Esophagus (tissue), 2 donors: ENCODE results near the gene OGT. TPM values are rescaled to one million over a fixed set of nuclear protein-coding genes. Genes with fewer than 3 reads are reported as not detected.
"Not testable (repeated sequence)": the region's sequence is repeated elsewhere in the genome, so short reads cannot be mapped to it uniquely, and the experiment has no call there.

Source experiments
- H3K27ac ChIP-seq, 2 donors: one replicate each; pipeline ENCODE4 v1.5.1; 2013; ENCODE audit warnings: low read depth in 2 of 2, mild to moderate bottlenecking in 2 of 2, inconsistent platforms in 1 of 2, low read length in 1 of 2, moderate library complexity in 1 of 2
- H3K27me3 ChIP-seq, 2 donors: one replicate each; pipeline ENCODE4 v1.6.1; 2013; ENCODE audit warnings: low read length in 2 of 2, control low read depth in 1 of 2, mild to moderate bottlenecking in 1 of 2; ENCODE audit not compliant: insufficient read depth in 2 of 2, control insufficient read depth in 1 of 2
- H3K36me3 ChIP-seq, 2 donors: one replicate each; pipeline ENCODE4 v1.6.1; 2013; ENCODE audit warnings: low read length in 1 of 2; ENCODE audit not compliant: control insufficient read depth in 2 of 2, insufficient read depth in 2 of 2
- H3K4me1 ChIP-seq, 2 donors: one replicate each; pipeline ENCODE4 v1.6.1; 2013; ENCODE audit warnings: low read length in 1 of 2; ENCODE audit not compliant: control insufficient read depth in 2 of 2, insufficient read depth in 2 of 2
- H3K4me3 ChIP-seq, 2 donors: one replicate each; pipeline ENCODE4 v1.5.1; 2013; ENCODE audit warnings: low read length in 2 of 2, mild to moderate bottlenecking in 2 of 2, low read depth in 1 of 2, moderate library complexity in 1 of 2
- H3K9me3 ChIP-seq, 2 donors: one replicate each; pipeline ENCODE4 v1.6.1; 2013; ENCODE audit warnings: mild to moderate bottlenecking in 2 of 2, low read depth in 1 of 2, low read length in 1 of 2, moderate library complexity in 1 of 2; ENCODE audit not compliant: control insufficient read depth in 2 of 2, insufficient read depth in 1 of 2
- WGBS, 2 donors: extraction: QIAGEN DNeasy Blood & Tissue Kit; methylation state at CpG; one replicate each; pipeline ENCODE4 v1.1.7; 2013; 5-methylcytosine and 5-hydroxymethylcytosine counted together
- polyA plus RNA-seq, 2 donors: library from polyadenylated mRNA; stranded (reverse); fragments of 200-250 nt; gene quantifications; one replicate each; pipeline ENCODE4 v1.2.3, GENCODE V29; 2013
- donor health status: healthy with polysubstance abuse.
- donor health status: Bipolar disorder and iron deficiency.

Gene OGT
- polyA plus RNA-seq, 2 donors = 30.2 to 61.3 TPM

DNA sequence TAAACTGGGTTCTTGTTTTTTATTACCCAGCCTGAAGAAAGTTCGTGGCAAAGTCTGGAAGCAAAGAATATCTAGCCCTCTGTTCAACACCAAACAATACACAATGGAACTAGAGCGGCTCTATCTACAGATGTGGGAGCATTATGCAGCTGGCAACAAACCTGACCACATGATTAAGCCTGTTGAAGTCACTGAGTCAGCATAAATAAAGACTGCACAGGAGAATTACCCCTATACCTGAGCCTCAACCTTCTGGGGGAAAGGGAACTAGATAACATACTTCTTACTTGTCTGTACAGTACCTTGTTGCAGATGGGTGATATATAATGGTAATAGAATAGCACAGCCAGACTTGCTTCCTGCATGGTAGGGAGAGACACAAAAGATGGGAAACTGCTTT lies 40.7 kb downstream of the OGT start:
- 66 to 90% methylated on average over 2 of the region's 2 CpGs for WGBS, 2 donors
- no peaks in the 10 kb centered on the region for H3K4me1 ChIP-seq
- H3K36me3 ChIP-seq = peaks cover 3 to 6% of the 10 kb centered on the region in 2 donors
- peaks cover 0 to 3% of the 10 kb centered on the region in 2 donors for H3K27me3 ChIP-seq
- H3K9me3 ChIP-seq = no peaks in the 10 kb centered on the region
- no peak overlapping the region for H3K27ac ChIP-seq
- H3K4me3 ChIP-seq = no peak overlapping the region

DNA sequence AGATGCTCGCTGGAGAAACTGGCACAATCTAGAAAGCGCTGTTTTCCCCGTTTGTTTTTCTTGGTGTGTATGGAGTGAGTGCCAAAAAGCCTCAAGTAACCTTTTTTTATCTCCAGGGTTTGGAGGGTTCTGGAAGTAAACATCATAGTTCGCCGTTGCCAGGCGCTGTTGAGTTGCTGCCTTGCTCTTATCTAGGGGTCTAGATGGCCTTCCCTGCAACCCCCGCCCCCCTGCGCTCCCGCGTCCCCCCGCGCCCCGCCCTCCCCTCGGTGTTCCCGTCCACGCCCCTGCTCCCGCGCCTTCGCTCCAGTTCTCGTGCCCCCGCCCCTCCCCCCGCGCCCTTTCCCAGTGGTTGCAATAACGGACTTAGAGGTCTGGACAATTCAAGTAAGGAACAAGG lies 44.8 kb downstream of the OGT start:
- Histone ChIP-seq H3K27ac (no peak overlapping the region), H3K4me3 (no peak overlapping the region), H3K4me1 (no peaks in the 10 kb centered on the region), H3K27me3 (peaks cover 0 to 3% of the 10 kb centered on the region in 2 donors), H3K9me3 (no peaks in the 10 kb centered on the region), H3K36me3 (peaks cover 3 to 6% of the 10 kb centered on the region in 2 donors)
- 90 to 94% methylated on average over 24 of the region's 24 CpGs for WGBS, 2 donors

DNA sequence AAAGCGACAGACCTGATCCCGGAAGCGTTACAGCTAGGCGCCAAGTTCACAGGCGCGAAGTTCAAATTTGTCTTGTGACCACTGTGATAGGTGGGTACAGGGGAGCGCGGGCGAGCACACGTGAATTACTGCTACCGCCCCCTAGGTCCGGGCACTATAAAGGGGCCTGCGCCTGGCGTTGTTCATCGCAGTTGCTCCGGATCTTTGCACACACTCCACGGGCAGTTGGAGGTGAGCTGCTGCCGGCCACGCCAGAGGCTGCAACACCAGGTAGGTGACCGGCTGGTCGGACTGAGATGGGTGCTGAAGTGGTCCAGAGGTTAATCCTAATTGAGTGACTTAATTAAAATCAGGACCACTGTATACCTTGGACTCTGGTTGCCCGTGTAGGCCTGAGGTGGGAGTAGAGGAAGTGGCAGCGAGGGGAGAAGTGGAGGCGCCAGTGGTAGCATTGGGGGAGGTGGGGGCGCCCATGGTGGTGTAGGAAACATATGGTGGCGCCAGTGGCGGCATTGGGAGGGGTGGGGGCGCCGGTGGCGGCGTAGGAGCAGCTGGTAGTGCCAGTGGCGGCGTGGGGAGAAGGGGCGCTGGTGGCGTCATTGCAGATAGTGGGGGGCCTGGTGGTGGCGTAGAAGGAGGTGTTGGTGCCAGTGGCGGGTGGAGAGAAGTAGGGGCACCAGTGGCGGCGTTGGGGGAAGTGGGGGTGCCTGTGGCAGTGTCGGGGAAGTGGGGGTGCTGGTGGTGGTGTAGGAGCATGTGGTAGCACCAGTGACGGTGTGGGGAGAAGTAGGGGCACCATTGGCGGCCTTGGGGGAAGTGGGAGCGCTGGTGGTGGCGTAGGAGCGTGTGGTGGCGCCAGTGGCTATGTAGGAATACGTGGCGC lies 45.6 kb downstream of the OGT start, which contains the start of gene GCNA:
Gene GCNA, plus strand, starts transcription at position 185 of the 883 bp plus-strand sequence. CDS start 2,385 bp downstream, outside the sequence.
- no peak within 1 kb of the TSS for H3K4me3 ChIP-seq
- peaks cover 3 to 5% of the 10 kb centered on the region in 2 donors for H3K36me3 ChIP-seq
- WGBS, 2 donors = 95 to 98% methylated on average over 43 to 48 of the region's 48 CpGs
- H3K27me3 ChIP-seq = peaks cover 0 to 3% of the 10 kb centered on the region in 2 donors
- H3K4me1 ChIP-seq = no peaks in the 10 kb centered on the region
- H3K27ac ChIP-seq = no peak within 1 kb of the TSS
- no peaks in the 10 kb centered on the region for H3K9me3 ChIP-seq

DNA sequence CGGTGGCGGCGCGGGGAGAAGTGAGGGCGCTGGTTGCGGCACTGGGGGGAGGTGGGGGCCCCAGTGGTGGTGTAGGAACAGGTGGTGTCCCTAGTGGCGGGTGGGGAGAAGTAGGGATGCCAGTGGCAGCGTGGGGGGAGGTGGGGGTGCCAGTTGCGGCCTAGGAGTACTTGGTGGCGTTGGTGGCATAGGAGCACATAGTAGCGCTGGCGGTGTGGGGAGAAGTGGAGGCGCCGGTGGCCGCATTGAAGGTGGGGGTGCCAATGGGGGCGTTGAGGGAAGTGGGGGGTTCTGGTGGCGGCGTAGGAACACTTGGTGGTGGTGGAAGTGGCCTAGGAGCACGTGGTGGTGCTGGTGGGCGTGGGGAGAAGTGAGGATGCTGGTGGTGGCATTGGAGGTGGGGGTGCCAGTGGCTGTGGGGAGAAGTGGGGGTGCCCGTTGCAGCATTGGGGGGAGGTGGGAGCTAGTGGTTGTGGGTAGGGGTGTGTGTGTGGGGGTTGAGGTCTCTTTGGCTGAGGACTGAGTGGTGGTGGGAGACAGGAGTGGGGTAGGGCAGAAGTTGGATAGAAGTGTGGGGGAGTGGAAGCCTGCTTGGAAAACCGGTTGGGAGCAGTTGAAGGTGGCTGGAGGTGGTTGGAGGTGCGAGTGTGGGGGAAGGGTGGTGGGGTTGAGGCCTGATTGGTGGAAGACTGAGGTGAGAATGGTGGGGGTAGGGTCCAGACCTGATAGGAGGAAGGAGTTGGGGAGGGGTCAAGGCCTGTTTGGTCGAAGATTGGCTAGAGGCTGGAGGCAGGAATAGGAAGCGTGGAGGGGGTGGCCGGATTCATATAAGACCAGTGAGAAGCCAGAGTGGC lies 46.5 kb downstream of the OGT start:
- no peaks in the 10 kb centered on the region for H3K9me3 ChIP-seq
- no peaks in the 10 kb centered on the region for H3K4me1 ChIP-seq
- no peaks in the 10 kb centered on the region for H3K36me3 ChIP-seq
- H3K27me3 ChIP-seq = no peaks in the 10 kb centered on the region
- WGBS, 2 donors = 92 to 93% methylated on average over 23 to 26 of the region's 26 CpGs
- no peak overlapping the region for H3K4me3 ChIP-seq
- no peak overlapping the region for H3K27ac ChIP-seq

DNA sequence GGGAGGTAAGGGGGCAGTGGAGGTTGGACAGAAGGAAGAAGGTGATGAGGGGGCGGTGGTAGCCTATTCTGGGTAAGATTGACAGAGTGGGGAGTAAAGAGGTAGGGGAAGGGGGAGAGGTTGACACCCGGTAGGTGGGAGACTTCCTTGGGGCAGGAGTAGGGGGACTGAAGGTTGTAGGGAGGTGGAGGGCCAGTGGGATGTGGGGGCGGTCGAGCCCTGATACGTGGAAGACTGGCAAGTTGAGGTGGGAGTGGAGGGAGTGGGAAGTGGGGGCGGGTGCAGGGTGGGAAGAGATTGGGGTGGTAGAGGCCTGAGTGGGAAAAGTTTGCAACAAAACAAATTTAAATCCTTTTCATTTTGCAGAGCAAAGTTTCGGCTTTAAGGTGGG lies 47.1 kb downstream of the OGT start:
- Histone ChIP-seq H3K4me3 (no peak overlapping the region), H3K36me3 (no peaks in the 10 kb centered on the region), H3K27ac (no peak overlapping the region), H3K4me1 (no peaks in the 10 kb centered on the region), H3K27me3 (no peaks in the 10 kb centered on the region), H3K9me3 (no peaks in the 10 kb centered on the region)
- WGBS, 2 donors = 87 to 89% methylated on average over 6 to 7 of the region's 7 CpGs

DNA sequence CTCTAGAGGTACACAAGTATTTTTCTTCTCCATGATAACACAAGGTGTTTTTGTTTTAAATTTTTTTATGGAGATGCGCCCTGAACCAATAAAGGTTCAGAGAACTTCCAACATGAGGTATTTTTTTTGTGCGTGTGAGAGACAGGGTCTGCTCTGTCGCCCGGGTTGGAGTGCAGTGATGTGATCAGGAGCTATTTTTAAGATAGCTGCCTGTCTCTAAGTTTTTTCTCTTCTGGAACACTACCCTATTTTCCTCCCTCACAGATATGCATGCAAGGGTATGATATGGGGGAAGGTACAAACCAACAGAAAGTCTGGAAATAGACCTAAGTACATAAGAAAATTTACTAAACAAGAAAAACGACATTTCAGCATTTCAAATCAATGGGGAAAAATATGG lies 48.3 kb downstream of the OGT start:
- no peaks in the 10 kb centered on the region for H3K9me3 ChIP-seq
- 75 to 78% methylated on average over 5 of the region's 5 CpGs for WGBS, 2 donors
- no peak overlapping the region for H3K27ac ChIP-seq
- no peak overlapping the region for H3K4me3 ChIP-seq
- no peaks in the 10 kb centered on the region for H3K27me3 ChIP-seq
- H3K36me3 ChIP-seq = no peaks in the 10 kb centered on the region
- no peaks in the 10 kb centered on the region for H3K4me1 ChIP-seq

DNA sequence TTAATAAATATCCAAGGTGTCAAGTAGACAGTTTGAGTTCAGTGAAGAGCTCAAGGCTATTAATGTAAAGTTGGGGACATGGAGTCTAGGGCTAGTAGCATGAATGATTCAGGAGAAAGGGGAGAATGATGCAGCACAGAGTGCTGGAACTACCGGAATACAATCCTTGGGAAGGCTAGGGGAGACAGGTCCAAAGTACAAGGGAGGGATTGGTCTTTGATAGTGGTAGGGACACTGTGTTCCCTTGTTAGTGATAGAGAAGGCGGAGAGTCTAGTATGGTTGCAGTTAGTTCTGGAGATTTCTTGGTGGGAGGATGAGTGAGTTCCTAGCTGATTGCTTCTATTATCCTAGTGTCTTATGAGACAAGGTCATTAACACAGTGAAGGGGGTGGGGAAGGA lies 54.0 kb downstream of the OGT start:
- Histone ChIP-seq H3K27ac (no peak overlapping the region), H3K9me3 (no peaks in the 10 kb centered on the region), H3K4me1 (no peaks in the 10 kb centered on the region), H3K27me3 (no peaks in the 10 kb centered on the region), H3K36me3 (no peaks in the 10 kb centered on the region), H3K4me3 (no peak overlapping the region)
- 84 to 96% methylated on average over 2 of the region's 2 CpGs for whole genome bisulfite sequencing, 2 donors

DNA sequence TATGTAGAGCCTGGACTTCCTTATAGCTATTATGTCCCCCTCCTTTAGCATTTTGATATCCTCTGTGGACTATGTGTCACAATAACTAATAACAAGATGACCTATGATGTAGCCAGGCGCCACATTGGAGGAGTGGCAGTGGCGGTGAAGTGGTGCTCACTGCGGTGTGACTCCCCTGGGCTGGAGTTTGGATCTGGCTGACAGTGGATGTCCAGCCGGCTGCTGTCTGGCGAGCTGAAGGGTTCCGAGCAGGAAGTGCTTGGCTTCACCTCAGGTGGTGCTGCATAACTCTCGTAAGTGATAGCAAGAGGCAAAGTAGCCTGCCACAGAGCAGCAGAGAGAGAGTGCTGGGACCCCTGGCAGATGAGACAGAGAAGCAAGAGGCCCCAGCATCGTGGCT lies 60.3 kb downstream of the OGT start:
- H3K4me3 ChIP-seq, H3K27me3 ChIP-seq: not testable (repeated sequence)
- 76 to 97% methylated on average over 5 to 7 of the region's 8 CpGs for WGBS, 2 donors

DNA sequence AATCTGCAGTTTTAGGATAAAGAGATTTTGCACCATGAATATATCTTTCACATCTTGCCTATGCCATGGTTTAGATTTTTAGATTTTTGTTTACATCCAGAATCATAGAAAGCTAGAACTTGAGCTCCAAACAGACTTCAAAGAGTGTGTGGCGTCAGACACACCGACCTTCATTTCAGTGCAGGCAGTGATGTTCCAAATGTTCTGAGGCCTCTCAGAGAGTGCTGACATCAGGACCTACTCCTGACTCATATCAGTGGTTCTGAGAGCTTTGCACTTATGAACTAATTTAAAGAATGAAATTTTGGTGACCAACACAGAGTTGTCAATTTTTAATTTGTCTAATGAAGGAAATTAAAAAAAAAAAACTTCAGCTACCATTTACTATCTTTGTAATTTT lies 67.1 kb downstream of the OGT start:
- WGBS, 2 donors = 82 to 87% methylated on average over 2 of the region's 2 CpGs
- Histone ChIP-seq H3K4me3 (no peak overlapping the region), H3K27ac (no peak overlapping the region), H3K9me3 (no peaks in the 10 kb centered on the region), H3K36me3 (peaks cover 3 to 8% of the 10 kb centered on the region in 2 donors), H3K4me1 (no peaks in the 10 kb centered on the region), H3K27me3 (no peaks in the 10 kb centered on the region)

More for the DNA sequence above, 60.3 kb downstream of the OGT start:
- H3K4me1 ChIP-seq, H3K27ac ChIP-seq, H3K9me3 ChIP-seq, H3K36me3 ChIP-seq: not testable (repeated sequence)
